ENCODE measurements around the gene TAF4B.

Gene TAF4B

GRCh38 chr18:26417190-26417589 is 190.9 kb downstream of the TAF4B start:
- no peak for TF ChIP-seq EP300 (IDR thresholded peaks at IDR 0.05; ENCODE audit: borderline replicate concordance)
- TF ChIP-seq NFIC (IDR thresholded peaks at IDR 0.05) = no peak
- no peak for TF ChIP-seq TCF12 (IDR thresholded peaks at IDR 0.05; ENCODE audit: low read depth)
- TF ChIP-seq MAX (IDR thresholded peaks at IDR 0.05) = no peak
- no peak for TF ChIP-seq RAD21 (IDR thresholded peaks at IDR 0.05; ENCODE audit: low read depth)
- TF ChIP-seq TAF1 (IDR thresholded peaks at IDR 0.05; ENCODE audit: low read depth) = no peak
- no peak for TF ChIP-seq TEAD4 (IDR thresholded peaks at IDR 0.05)
- TF ChIP-seq REST (IDR thresholded peaks at IDR 0.05; ENCODE audit: low read depth) = no peak
- no peak for TF ChIP-seq ZBTB7A (IDR thresholded peaks at IDR 0.05; ENCODE audit: low read depth)
- TF ChIP-seq USF1 (IDR thresholded peaks at IDR 0.05) = no peak
- TF ChIP-seq YY1 (IDR thresholded peaks at IDR 0.05; ENCODE audit: low read depth) = no peak
- no peak for TF ChIP-seq CREB1 (IDR thresholded peaks at IDR 0.05; ENCODE audit: low read depth)
- TF ChIP-seq EGR1 (IDR thresholded peaks at IDR 0.05) = no peak
- no peak for TF ChIP-seq CEBPB (IDR thresholded peaks at IDR 0.05)
- no peak for TF ChIP-seq FOXM1 (IDR thresholded peaks at IDR 0.05; ENCODE audit: borderline replicate concordance, low read depth)

- TF ChIP-seq REST (IDR thresholded peaks at IDR 0.05; ENCODE audit: low read depth) = no peak
- TF ChIP-seq YY1 (IDR thresholded peaks at IDR 0.05; ENCODE audit: low read depth) = no peak
- TF ChIP-seq CEBPB (IDR thresholded peaks at IDR 0.05) = no peak
- TF ChIP-seq CREB1 (IDR thresholded peaks at IDR 0.05; ENCODE audit: low read depth) = no peak
- no peak for TF ChIP-seq RAD21 (IDR thresholded peaks at IDR 0.05; ENCODE audit: low read depth)
- no peak for TF ChIP-seq MAX (IDR thresholded peaks at IDR 0.05)
- TF ChIP-seq USF1 (IDR thresholded peaks at IDR 0.05) = no peak
- no peak for TF ChIP-seq EP300 (IDR thresholded peaks at IDR 0.05; ENCODE audit: borderline replicate concordance)
- no peak for TF ChIP-seq NFIC (IDR thresholded peaks at IDR 0.05)
- TF ChIP-seq FOXM1 (IDR thresholded peaks at IDR 0.05; ENCODE audit: borderline replicate concordance, low read depth) = no peak
- TF ChIP-seq TAF1 (IDR thresholded peaks at IDR 0.05; ENCODE audit: low read depth) = no peak
- TF ChIP-seq TCF12 (IDR thresholded peaks at IDR 0.05; ENCODE audit: low read depth) = no peak
- TF ChIP-seq EGR1 (IDR thresholded peaks at IDR 0.05) = no peak
- no peak for TF ChIP-seq ZBTB7A (IDR thresholded peaks at IDR 0.05; ENCODE audit: low read depth)
- TF ChIP-seq TEAD4 (IDR thresholded peaks at IDR 0.05) = no peak
Measured at GRCh38 chr18:26418225-26418624, 192.0 kb downstream of the TAF4B start.

- TF ChIP-seq EP300 (IDR thresholded peaks at IDR 0.05; ENCODE audit: borderline replicate concordance) = no peak
- no peak for TF ChIP-seq MAX (IDR thresholded peaks at IDR 0.05)
- TF ChIP-seq CEBPB (IDR thresholded peaks at IDR 0.05) = no peak
- TF ChIP-seq TAF1 (IDR thresholded peaks at IDR 0.05; ENCODE audit: low read depth) = no peak
- no peak for TF ChIP-seq RAD21 (IDR thresholded peaks at IDR 0.05; ENCODE audit: low read depth)
- TF ChIP-seq FOXM1 (IDR thresholded peaks at IDR 0.05; ENCODE audit: borderline replicate concordance, low read depth) = no peak
- TF ChIP-seq USF1 (IDR thresholded peaks at IDR 0.05) = no peak
- no peak for TF ChIP-seq REST (IDR thresholded peaks at IDR 0.05; ENCODE audit: low read depth)
- no peak for TF ChIP-seq TCF12 (IDR thresholded peaks at IDR 0.05; ENCODE audit: low read depth)
- TF ChIP-seq ZBTB7A (IDR thresholded peaks at IDR 0.05; ENCODE audit: low read depth) = no peak
- TF ChIP-seq NFIC (IDR thresholded peaks at IDR 0.05) = no peak
- TF ChIP-seq YY1 (IDR thresholded peaks at IDR 0.05; ENCODE audit: low read depth) = no peak
- TF ChIP-seq EGR1 (IDR thresholded peaks at IDR 0.05) = no peak
- no peak for TF ChIP-seq TEAD4 (IDR thresholded peaks at IDR 0.05)
- TF ChIP-seq CREB1 (IDR thresholded peaks at IDR 0.05; ENCODE audit: low read depth) = no peak
Measured at GRCh38 chr18:26419746-26420145, 193.5 kb downstream of the TAF4B start.
